Liver (tissue), 9 donors: ENCODE measurements around the gene PTPN14. TPM values are rescaled to one million over a fixed set of nuclear protein-coding genes. Genes with fewer than 3 reads are reported as not detected.

Source experiments
- DNase-seq: peaks from one replicate; pipeline ENCODE4 v3.0.0-alpha.2; 2017; ENCODE audit warnings: low spot score
- H3K27ac ChIP-seq, 2 donors: one replicate each; pipeline ENCODE4 v1.7.0; 2013; ENCODE audit warnings: inconsistent platforms in 2 of 2, low read length in 2 of 2, control low read depth in 1 of 2, low read depth in 1 of 2, mild to moderate bottlenecking in 1 of 2
- H3K27me3 ChIP-seq, 4 donors: one replicate each; pipeline versions ENCODE4 v1.6.1 to v1.7.0; 2013; ENCODE audit warnings: low read length in 3 of 4, inconsistent platforms in 1 of 4, mild to moderate bottlenecking in 1 of 4, moderate library complexity in 1 of 4; ENCODE audit not compliant: control insufficient read depth in 4 of 4, insufficient read depth in 4 of 4
- H3K36me3 ChIP-seq, 4 donors: one replicate each; pipeline versions ENCODE4 v1.6.1 to v1.7.0; 2013; ENCODE audit warnings: low read length in 3 of 4, mild to moderate bottlenecking in 3 of 4, low read depth in 1 of 4, moderate library complexity in 1 of 4; ENCODE audit not compliant: control insufficient read depth in 4 of 4, insufficient read depth in 3 of 4
- H3K4me1 ChIP-seq, 4 donors: one replicate each; pipeline versions ENCODE4 v1.6.1 to v1.7.0; 2013; ENCODE audit warnings: low read length in 3 of 4, mild to moderate bottlenecking in 3 of 4, moderate library complexity in 1 of 4; ENCODE audit not compliant: control insufficient read depth in 4 of 4, insufficient read depth in 4 of 4
- H3K4me3 ChIP-seq, 3 donors: one replicate each; pipeline versions ENCODE4 v1.6.1 to v1.7.0; 2013; ENCODE audit warnings: low read length in 3 of 3, control low read depth in 1 of 3, low read depth in 1 of 3, mild to moderate bottlenecking in 1 of 3
- H3K9ac ChIP-seq, 2 donors: one replicate each; pipeline ENCODE4 v1.7.0; 2013; ENCODE audit warnings: low read length in 2 of 2, mild to moderate bottlenecking in 2 of 2, moderate library complexity in 2 of 2, control low read depth in 1 of 2, low read depth in 1 of 2
- H3K9me3 ChIP-seq, 4 donors: one replicate each; pipeline versions ENCODE4 v1.6.1 to v1.7.0; 2013; ENCODE audit warnings: low read length in 3 of 4; ENCODE audit not compliant: control insufficient read depth in 4 of 4
- EGR1 ChIP-seq, 2 donors: IDR thresholded peaks; 2 replicates each; pipeline ENCODE4 v1.6.1; 2016 to 2018; ENCODE audit warnings: antibody characterized with exemption in 2 of 2, low read depth in 2 of 2
- FOXA1 ChIP-seq: IDR thresholded peaks from 2 replicates; pipeline ENCODE4 v1.6.1; 2016; ENCODE audit warnings: antibody characterized with exemption
- FOXA2 ChIP-seq: IDR thresholded peaks from 2 replicates; pipeline ENCODE4 v1.6.1; 2016; ENCODE audit warnings: antibody characterized with exemption
- GABPA ChIP-seq, 2 donors: IDR thresholded peaks in 1 of 2; conservative IDR thresholded peaks in 1 of 2; 2 replicates each; pipeline ENCODE4 v1.6.1; 2016; ENCODE audit warnings: antibody characterized with exemption in 2 of 2, mild to moderate bottlenecking in 1 of 2, moderate library complexity in 1 of 2
- HNF4G ChIP-seq: IDR thresholded peaks from 2 replicates; pipeline ENCODE4 v1.6.1; 2016; ENCODE audit warnings: antibody characterized with exemption
- JUND ChIP-seq, 2 donors: IDR thresholded peaks; 2 replicates each; pipeline ENCODE4 v1.6.1; 2016; ENCODE audit warnings: antibody characterized with exemption in 2 of 2
- NR2F2 ChIP-seq: IDR thresholded peaks from 2 replicates; pipeline ENCODE4 v1.6.1; 2016; ENCODE audit warnings: antibody characterized with exemption
- RAD21 ChIP-seq, 2 donors: IDR thresholded peaks; 2 replicates each; pipeline ENCODE4 v1.6.1; 2016; ENCODE audit warnings: antibody characterized with exemption in 2 of 2, mild to moderate bottlenecking in 2 of 2
- RXRA ChIP-seq, 2 donors: IDR thresholded peaks; 2 replicates each; pipeline ENCODE4 v1.6.1; 2017 to 2018; ENCODE audit warnings: antibody characterized with exemption in 2 of 2, mild to moderate bottlenecking in 1 of 2
- SP1 ChIP-seq: IDR thresholded peaks from 2 replicates; pipeline ENCODE4 v1.6.1; 2018; ENCODE audit warnings: antibody characterized with exemption, mild to moderate bottlenecking
- TAF1 ChIP-seq: conservative IDR thresholded peaks from 2 replicates; pipeline ENCODE4 v1.6.1; 2016; ENCODE audit warnings: antibody characterized with exemption, mild to moderate bottlenecking
- YY1 ChIP-seq: IDR thresholded peaks from 2 replicates; pipeline ENCODE4 v1.6.1; 2016; ENCODE audit warnings: antibody characterized with exemption, mild to moderate bottlenecking
- WGBS: extraction: QIAGEN DNeasy Blood & Tissue Kit; methylation state at CpG from one replicate; pipeline ENCODE4 v1.1.7; 2013; 5-methylcytosine and 5-hydroxymethylcytosine counted together
- polyA plus RNA-seq, 2 donors: library from polyadenylated mRNA; stranded (reverse) in 1 of 2; unstranded in 1 of 2; fragments of 200-250 nt in 1 of 2; fragments of >200 nt in 1 of 2; fragmentation: Nextera tagmentation in 1 of 2; extraction: Ambion mirVana in 1 of 2; gene quantifications; one replicate each; pipeline versions ENCODE4 v1.2.1 to v1.2.3, GENCODE V29; 2013 to 2015
- total RNA-seq, 2 donors: library from RNA; depleted of rRNA; stranded (reverse); fragments of >200 nt; gene quantifications; one replicate each; pipeline ENCODE4 v1.2.3, GENCODE V29; 2014
- TF ChIP-seq, protein P1 (sequence below): IDR thresholded peaks from 2 replicates; pipeline ENCODE4 v1.6.1; 2016; ENCODE audit warnings: antibody characterized with exemption
- TF ChIP-seq, protein P2 (sequence below): fragments of 150-350 bp; IDR thresholded peaks from 2 replicates; pipeline ENCODE4 v1.5.1; 2017; ENCODE audit warnings: improper control_type of control experiment, low read depth, low read length; ENCODE audit not compliant: missing input control
- TF ChIP-seq, protein P3 (sequence below): IDR thresholded peaks from 2 replicates; pipeline ENCODE4 v1.6.1; 2016; ENCODE audit warnings: antibody characterized with exemption, mild to moderate bottlenecking
- TF ChIP-seq, protein P4 (sequence below): IDR thresholded peaks from 2 replicates; pipeline ENCODE4 v1.6.1; 2016; ENCODE audit warnings: antibody characterized with exemption
- TF ChIP-seq, protein P5 (sequence below): IDR thresholded peaks from 2 replicates; pipeline ENCODE4 v1.6.1; 2016; ENCODE audit warnings: antibody characterized with exemption
- donor health status: healthy.
- donor health status: healthy.
- donor health status: healthy.
- donor health status: healthy.
- donor health status: healthy.

Gene PTPN14
- total and polyA plus RNA-seq, 4 donors: 0.54 to 3.2 (median 1.5) TPM

DNA sequence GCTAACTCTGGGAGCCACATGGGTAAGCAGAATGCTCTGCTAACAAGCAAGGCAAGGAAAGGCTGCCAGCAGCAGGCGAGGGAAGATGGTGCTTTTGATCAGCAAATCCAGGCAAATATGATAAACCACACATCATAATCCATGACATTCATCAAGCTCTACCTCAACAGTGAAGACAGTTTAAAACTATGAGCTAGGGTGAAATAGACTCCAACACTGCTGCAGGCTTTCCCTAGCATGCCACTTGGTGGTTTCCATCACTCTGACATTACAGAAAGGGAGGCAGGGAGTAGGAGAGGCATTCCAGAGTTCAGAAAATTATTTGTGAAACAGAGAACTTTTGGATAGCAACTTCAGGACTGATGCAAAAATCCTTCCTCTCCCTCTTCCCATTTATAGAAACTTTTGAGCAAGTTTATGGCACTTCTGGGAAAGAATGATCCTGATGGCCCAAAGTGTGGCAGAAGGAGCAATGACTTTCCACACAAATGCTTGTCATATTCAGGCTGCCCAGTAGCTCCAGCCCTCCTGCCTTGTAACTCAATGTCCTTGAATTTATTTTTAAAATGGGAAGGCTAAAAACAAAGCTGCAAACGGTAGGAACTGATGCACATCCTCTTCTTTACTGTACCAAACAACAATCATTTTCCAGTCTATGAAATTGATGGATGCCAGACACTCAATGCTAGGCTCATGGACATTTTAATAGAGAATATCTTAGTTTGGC lies 199.7 kb downstream of the PTPN14 start:
- Histone ChIP-seq H3K27ac (no peak overlapping the region), H3K9ac (no peak overlapping the region), H3K4me1 (peaks cover 0 to 2% (median 0%) of the 10 kb centered on the region in 4 donors), H3K9me3 (no peaks in the 10 kb centered on the region), H3K27me3 (no peaks in the 10 kb centered on the region), H3K4me3 (no peak overlapping the region), H3K36me3 (no peaks in the 10 kb centered on the region)
- TF ChIP-seq YY1 (no peak), HNF4G (no peak), JUND (IDR thresholded peaks at IDR 0.05) (no peak), GABPA (IDR thresholded peaks at IDR 0.05 in 1 of 2, conservative IDR thresholded peaks at IDR 0.05 in 1 of 2) (no peak), NR2F2 (no peak), FOXA2 (no peak), RAD21 (IDR thresholded peaks at IDR 0.05) (no peak), SP1 (no peak)
- TF ChIP-seq, protein P1, sequence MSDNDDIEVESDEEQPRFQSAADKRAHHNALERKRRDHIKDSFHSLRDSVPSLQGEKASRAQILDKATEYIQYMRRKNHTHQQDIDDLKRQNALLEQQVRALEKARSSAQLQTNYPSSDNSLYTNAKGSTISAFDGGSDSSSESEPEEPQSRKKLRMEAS: no peak
- TF ChIP-seq, protein P2, sequence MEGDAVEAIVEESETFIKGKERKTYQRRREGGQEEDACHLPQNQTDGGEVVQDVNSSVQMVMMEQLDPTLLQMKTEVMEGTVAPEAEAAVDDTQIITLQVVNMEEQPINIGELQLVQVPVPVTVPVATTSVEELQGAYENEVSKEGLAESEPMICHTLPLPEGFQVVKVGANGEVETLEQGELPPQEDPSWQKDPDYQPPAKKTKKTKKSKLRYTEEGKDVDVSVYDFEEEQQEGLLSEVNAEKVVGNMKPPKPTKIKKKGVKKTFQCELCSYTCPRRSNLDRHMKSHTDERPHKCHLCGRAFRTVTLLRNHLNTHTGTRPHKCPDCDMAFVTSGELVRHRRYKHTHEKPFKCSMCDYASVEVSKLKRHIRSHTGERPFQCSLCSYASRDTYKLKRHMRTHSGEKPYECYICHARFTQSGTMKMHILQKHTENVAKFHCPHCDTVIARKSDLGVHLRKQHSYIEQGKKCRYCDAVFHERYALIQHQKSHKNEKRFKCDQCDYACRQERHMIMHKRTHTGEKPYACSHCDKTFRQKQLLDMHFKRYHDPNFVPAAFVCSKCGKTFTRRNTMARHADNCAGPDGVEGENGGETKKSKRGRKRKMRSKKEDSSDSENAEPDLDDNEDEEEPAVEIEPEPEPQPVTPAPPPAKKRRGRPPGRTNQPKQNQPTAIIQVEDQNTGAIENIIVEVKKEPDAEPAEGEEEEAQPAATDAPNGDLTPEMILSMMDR: no peak
- TF ChIP-seq, protein P3, sequence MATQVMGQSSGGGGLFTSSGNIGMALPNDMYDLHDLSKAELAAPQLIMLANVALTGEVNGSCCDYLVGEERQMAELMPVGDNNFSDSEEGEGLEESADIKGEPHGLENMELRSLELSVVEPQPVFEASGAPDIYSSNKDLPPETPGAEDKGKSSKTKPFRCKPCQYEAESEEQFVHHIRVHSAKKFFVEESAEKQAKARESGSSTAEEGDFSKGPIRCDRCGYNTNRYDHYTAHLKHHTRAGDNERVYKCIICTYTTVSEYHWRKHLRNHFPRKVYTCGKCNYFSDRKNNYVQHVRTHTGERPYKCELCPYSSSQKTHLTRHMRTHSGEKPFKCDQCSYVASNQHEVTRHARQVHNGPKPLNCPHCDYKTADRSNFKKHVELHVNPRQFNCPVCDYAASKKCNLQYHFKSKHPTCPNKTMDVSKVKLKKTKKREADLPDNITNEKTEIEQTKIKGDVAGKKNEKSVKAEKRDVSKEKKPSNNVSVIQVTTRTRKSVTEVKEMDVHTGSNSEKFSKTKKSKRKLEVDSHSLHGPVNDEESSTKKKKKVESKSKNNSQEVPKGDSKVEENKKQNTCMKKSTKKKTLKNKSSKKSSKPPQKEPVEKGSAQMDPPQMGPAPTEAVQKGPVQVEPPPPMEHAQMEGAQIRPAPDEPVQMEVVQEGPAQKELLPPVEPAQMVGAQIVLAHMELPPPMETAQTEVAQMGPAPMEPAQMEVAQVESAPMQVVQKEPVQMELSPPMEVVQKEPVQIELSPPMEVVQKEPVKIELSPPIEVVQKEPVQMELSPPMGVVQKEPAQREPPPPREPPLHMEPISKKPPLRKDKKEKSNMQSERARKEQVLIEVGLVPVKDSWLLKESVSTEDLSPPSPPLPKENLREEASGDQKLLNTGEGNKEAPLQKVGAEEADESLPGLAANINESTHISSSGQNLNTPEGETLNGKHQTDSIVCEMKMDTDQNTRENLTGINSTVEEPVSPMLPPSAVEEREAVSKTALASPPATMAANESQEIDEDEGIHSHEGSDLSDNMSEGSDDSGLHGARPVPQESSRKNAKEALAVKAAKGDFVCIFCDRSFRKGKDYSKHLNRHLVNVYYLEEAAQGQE: no peak
- TF ChIP-seq, protein P4, sequence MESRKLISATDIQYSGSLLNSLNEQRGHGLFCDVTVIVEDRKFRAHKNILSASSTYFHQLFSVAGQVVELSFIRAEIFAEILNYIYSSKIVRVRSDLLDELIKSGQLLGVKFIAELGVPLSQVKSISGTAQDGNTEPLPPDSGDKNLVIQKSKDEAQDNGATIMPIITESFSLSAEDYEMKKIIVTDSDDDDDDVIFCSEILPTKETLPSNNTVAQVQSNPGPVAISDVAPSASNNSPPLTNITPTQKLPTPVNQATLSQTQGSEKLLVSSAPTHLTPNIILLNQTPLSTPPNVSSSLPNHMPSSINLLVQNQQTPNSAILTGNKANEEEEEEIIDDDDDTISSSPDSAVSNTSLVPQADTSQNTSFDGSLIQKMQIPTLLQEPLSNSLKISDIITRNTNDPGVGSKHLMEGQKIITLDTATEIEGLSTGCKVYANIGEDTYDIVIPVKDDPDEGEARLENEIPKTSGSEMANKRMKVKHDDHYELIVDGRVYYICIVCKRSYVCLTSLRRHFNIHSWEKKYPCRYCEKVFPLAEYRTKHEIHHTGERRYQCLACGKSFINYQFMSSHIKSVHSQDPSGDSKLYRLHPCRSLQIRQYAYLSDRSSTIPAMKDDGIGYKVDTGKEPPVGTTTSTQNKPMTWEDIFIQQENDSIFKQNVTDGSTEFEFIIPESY: no peak
- TF ChIP-seq, protein P5, sequence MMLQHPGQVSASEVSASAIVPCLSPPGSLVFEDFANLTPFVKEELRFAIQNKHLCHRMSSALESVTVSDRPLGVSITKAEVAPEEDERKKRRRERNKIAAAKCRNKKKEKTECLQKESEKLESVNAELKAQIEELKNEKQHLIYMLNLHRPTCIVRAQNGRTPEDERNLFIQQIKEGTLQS: no peak
- WGBS: 74% methylated on average over 2 of the region's 2 CpGs
- DNase-seq: no peak

DNA sequence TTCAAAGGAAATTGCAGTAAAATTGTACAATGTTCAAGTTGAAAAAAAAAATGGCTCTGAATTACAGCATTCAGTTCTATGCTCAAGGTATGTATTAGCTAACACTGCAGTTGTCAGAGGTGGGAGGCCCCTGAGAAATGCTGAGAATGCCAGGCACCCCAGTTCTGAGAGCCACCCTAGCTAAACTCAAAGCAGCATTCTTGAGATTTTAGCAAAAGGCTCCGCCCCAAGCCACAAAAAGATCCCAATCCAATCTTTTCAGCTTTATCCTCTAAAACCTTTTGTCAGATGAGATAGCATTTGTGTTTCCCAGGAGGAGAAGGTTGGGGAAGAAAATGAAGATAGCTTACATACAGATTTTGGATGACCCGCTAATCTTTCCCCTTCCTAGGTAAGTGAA lies 201.6 kb downstream of the PTPN14 start:
- Histone ChIP-seq H3K36me3 (no peaks in the 10 kb centered on the region), H3K9me3 (no peaks in the 10 kb centered on the region), H3K9ac (no peak overlapping the region), H3K4me1 (peaks cover 0 to 2% (median 0%) of the 10 kb centered on the region in 4 donors), H3K27me3 (no peaks in the 10 kb centered on the region), H3K4me3 (no peak overlapping the region), H3K27ac (no peak overlapping the region)
- no peak for DNase-seq
- 95% methylated on average over 2 of the region's 2 CpGs for WGBS
- TF ChIP-seq TAF1 (no peak), RXRA (IDR thresholded peaks at IDR 0.05) (no peak), YY1 (no peak), FOXA1 (no peak), RAD21 (IDR thresholded peaks at IDR 0.05) (no peak), EGR1 (IDR thresholded peaks at IDR 0.05; ENCODE audit: low read depth in 2 of 2) (no peak), SP1 (no peak), HNF4G (no peak)
- TF ChIP-seq, protein P1: no peak
- TF ChIP-seq, protein P2: no peak
- TF ChIP-seq, protein P4: no peak
